LNCAP (cell line): ENCODE results near the gene KIF1C.

ENCODE experiments used
- TF ChIP-seq, protein P1 (sequence below): fragments of 450-650 bp; IDR thresholded peaks from 2 replicates; pipeline ENCODE4 v1.5.1; 2017; ENCODE audit warnings: mild to moderate bottlenecking

Gene KIF1C

DNA sequence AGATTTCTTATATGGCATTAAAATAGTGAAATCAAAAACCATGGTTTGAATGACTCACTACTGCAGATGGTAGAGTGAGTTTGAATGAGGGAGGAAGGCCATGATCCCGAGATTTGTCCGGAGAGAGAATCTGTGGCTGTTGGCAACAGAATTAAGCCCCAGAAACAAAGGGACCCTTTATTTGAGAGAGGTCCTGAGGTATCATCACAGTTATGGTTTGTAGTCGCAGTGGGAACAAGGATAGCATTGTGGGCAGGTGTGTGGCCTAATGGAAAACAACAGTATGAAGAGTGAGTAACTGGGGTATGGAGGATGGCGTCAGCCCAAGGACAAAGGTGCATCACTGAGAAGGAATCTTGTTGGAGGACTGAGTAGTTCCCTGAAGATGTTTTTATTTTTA is 72.0 kb downstream of the KIF1C start:
- TF ChIP-seq, protein P1, sequence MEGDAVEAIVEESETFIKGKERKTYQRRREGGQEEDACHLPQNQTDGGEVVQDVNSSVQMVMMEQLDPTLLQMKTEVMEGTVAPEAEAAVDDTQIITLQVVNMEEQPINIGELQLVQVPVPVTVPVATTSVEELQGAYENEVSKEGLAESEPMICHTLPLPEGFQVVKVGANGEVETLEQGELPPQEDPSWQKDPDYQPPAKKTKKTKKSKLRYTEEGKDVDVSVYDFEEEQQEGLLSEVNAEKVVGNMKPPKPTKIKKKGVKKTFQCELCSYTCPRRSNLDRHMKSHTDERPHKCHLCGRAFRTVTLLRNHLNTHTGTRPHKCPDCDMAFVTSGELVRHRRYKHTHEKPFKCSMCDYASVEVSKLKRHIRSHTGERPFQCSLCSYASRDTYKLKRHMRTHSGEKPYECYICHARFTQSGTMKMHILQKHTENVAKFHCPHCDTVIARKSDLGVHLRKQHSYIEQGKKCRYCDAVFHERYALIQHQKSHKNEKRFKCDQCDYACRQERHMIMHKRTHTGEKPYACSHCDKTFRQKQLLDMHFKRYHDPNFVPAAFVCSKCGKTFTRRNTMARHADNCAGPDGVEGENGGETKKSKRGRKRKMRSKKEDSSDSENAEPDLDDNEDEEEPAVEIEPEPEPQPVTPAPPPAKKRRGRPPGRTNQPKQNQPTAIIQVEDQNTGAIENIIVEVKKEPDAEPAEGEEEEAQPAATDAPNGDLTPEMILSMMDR, result no peak

DNA sequence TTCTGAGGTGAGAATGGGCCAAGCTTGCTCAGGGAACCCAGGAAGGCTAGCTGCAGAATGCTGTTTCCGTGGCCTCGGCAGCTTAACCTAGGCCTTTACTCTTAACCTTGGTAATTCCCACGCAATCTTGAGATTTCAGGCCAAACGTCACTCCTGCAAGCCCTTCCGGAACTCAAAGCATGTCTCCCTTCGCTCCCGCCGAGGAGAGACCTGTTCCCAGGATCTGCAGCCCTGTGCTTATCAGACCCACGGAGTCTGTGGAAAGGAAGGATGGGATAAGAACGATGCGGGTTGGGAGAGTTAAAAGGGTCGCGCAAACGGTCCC is 80.0 kb downstream of the KIF1C start:
- TF ChIP-seq, protein P1, result no peak
